NCI-H2227 (cell line): ENCODE data around the gene ENTPD1.
"Not testable (repeated sequence)": the region's sequence is repeated elsewhere in the genome, so short reads cannot be mapped to it uniquely, and the experiment has no call there.

ENCODE experiments used
- DNase-seq: peaks from one replicate; lab custom pipeline; 2025; ENCODE audit not compliant: unreplicated experiment; lab: John Stamatoyannopoulos, UW

ENTPD1 gene, protein sequence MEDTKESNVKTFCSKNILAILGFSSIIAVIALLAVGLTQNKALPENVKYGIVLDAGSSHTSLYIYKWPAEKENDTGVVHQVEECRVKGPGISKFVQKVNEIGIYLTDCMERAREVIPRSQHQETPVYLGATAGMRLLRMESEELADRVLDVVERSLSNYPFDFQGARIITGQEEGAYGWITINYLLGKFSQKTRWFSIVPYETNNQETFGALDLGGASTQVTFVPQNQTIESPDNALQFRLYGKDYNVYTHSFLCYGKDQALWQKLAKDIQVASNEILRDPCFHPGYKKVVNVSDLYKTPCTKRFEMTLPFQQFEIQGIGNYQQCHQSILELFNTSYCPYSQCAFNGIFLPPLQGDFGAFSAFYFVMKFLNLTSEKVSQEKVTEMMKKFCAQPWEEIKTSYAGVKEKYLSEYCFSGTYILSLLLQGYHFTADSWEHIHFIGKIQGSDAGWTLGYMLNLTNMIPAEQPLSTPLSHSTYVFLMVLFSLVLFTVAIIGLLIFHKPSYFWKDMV

DNA sequence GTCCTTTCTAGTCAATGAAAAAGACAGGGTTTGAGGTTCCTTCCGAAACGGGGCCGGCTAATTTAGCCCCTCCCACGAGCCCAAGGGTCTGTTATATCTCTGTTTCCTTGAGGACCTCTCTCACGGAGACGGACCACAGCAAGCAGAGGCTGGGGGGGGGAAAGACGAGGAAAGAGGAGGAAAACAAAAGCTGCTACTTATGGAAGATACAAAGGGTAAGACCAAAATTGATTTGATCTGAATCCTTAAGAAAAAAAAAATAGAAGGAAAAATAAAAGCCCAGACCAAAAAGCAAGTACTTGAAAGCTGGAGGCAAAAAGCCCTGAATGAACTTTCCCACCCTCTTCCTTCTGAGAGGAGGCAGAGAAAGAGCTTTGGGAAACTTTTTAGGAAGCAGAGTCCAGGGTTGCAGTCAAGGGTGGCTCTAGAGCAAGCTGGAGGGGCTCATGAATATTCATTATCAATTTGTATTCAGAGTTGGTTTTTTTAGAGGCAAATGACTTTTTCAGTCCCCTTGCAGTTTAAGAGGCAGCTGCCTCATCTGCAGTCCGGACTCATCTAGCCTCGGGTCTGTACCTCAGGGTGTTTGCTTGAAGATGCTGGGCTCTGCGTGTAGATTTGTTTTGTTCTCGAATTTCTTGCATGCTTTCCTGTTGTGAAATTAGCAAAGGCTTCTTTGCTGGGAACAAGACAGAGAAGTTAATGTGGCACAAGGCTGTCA is at the start of gene ENTPD1:
Gene ENTPD1 (plus strand): TSS at position 123 of the 721 bp plus-strand sequence. CDS start 77 bp downstream, at position 200.
- DNase-seq: no peak

DNA sequence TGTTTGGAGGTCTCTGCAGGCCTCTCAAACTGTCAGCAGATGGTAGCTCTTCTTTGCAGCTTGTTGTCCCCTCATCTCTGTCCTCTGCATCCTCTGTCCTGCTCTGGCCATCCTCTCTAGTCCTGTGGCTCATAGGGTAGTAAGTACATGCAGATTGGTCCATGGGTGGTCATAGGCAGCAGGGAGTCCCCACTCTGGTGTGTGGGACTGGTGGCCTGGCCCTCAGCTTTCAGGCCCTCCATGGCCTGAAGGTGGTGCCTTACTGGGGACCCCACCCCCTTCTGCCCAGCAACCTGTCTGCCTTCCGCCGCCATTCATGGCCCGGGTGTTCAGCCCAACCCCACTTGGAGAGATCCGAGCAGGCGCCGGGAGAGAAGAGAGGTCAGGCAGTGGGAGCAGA is 49.4 kb upstream of the ENTPD1 start:
- DNase-seq: no peak

DNA sequence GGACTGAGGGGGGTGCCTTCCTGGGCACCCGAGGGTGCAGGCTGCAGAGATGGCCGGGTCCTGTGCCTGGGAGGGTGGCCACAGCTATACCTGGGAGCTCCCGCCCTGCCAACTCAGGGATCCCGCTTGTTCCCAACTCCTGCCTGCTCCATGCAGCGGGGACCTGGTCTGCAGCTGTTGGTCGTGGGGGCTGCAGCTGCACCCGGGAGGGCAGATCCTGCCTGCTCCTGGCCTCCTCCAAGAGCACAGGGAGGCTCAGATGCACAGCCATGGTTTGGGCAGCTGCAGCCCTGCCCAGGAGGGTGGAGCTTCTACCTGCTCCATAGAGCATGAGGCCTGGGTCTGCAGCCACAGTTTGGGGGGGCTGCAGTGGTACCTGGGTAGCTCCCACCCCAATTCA is 49.0 kb upstream of the ENTPD1 start:
- DNase-seq: no peak

DNA sequence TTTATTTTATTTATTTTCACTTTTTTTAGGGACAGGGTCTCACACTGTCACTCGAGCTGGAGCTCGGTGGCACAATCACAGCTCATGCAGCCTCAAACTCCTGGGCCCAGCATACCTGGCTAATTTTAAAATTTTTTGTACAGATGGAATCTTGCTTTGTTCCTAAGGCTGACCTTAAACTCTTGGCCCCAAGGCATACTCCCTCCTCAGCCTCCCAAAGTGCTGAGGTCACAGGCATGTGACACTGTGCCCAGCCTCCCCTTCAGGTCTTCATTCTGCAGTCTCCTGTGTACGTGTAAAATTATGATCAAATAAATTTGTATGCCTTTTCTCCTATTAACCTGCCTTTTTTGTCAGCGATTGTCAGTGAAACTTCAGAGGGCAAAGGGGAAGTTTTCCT is 44.5 kb upstream of the ENTPD1 start:
- no peak for DNase-seq

DNA sequence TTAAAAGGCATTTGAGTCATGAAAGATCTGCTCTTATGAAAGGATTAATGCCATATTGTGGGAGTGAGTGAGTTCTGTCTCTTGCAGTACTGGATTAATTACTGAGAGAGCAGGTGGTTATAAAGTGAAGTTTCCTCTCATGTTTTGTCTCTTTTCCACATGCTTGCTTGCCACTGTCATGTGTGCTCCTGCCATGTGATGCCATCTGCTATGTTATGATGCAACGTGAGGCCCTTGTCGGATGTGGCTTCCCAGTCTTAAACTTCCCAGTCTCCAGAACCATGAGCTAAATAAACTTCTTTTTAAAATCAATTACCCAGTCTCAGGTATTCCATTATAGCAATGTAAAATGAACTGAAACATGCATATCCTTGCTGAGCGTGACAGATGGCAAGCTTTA is 39.5 kb upstream of the ENTPD1 start:
- DNase-seq: no peak

DNA sequence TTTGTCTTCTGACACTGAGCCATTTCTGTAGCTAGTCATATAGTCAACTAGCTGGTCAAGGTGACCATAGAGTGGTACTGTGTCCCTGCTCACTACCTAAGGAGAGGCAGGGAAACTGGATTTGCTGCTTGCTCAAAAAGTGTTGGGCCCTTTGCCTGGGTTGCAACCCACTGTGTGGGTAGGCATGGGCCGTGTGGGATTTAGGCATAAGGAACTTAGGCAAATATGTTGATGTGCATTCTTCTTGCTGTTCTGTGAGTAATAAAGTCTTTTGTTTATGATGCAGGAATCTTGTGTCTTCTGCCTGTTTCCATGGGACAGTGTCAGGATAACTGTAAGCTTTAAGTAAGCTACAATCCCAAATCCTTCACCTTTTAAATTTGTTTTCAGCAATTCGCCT is 39.1 kb upstream of the ENTPD1 start:
- DNase-seq: no peak

DNA sequence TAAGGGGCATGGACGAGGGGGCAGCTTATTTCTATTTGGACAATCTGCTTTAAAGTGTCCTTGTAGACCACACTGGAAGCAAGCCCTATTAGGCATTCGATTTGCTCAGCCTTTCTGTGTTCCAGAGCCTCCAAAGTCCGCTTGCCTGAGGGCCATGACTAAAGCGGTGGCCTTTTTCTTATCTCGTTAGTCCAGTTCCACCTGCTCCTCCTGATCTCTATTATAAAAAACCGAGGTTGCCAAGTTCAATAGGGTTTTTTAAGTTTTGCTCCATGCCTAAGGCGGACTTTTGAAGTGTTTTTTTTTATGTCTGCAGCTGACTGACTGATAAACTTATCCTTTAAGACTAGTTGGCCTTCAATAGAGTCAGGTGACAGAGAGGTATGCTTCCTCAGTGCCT is 35.2 kb upstream of the ENTPD1 start:
- not testable (repeated sequence) for DNase-seq

DNA sequence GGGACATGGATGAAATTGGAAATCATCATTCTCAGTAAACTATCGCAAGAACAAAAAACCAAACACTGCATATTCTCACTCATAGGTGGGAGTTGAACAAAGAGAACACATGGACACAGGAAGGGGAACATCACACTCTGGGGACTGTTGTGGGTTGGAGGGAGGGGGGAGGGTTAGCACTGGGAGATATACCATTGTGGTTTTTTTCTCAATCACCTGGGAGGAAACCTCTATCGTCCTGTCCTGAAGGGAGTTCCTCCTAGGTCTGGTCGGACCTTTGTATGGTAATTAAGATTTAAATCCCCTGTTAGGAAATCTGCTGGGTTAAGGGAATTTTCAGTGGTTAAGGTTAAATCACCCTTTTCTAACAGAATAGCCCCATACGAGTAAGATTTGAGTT is 33.5 kb upstream of the ENTPD1 start:
- not testable (repeated sequence) for DNase-seq

DNA sequence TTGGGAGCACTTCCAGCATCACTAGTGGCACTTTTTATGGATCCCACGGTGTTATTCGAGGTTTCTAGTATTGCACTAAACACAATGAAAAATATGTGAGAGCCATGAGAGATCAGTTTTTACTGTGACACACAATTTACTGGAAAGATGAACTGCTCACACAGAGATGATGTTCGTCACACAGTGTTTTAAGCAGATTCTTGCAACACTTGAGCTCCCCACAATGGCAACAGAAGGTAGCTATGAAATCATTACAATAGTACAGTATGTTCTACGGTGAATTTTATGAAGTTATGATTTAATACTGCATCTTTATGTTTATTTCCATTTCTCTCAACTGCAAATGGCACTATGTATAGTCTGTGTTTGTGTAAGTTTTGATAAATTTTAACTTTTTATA is 27.4 kb upstream of the ENTPD1 start:
- peak; percentile 3 for DNase-seq

DNA sequence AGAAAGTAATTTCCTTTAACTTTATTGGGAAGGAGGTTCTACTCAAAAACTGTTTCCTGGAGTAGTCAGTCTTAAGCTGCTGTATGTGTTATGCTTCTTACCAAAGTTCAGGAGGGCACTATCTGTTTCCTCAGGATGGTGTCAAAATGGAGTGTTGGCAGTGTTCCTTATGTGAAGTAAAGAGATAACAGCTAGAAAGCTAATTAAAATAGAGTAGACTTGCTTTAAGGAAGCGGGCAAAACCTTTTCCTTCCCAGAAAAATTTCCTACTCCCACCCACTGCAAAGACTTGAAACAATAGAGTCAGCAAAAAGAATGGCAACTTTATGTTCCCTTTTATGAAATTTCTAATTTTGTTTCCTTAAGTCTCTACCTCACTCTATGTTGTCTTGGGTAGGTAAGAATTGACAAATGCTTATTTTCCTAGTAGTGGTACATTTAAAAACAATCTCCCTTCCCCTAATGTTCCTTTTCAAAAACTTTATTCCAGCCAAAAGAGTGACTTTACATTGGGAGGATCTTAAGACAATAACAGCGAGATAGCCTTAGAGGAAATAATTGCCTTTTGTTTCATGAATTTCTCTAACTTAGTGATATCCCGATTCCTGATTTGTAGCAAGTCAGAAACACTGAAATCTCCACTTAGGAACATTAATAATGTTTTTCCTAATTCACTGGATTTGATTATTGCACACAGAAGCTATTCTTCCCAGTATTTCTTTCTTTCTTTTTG is 26.5 kb upstream of the ENTPD1 start:
- no peak for DNase-seq

DNA sequence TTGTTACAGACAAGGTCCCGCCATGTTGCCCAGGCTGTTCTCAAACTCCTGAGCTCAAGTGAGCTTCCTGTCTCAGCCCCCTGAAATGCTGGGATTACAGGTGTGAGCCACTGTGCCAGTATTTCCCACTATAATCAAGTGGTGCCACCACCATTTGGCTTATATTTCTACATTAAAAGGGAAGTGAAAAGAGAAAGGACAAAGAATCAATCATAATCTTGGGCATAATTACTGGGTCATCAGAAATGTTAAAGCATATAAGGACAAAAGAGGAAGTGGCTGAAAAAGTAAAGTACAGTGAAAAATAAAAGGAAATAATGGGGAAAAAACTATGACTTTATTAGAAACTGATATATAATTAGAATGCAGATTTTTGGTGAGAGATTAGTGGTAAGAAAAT is 25.7 kb upstream of the ENTPD1 start:
- DNase-seq: no peak

DNA sequence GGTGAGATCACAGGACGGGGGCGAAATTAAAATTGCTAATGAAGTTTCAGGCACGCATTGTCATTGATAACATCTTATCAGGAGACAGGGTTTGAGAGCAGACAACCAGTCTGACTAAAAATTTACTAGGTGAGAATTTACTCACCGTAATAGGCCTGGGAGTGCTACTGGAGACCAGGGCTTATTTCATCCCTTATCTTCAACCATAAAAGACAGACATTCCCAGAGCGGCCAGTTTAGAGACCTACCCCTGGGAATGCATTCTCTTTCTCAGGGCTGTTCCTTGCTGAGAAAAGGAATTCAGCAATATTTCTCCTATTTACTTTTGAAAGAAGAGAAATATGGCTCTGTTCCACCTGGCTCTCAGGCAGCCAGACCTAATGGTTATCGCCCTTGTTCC is 23.1 kb upstream of the ENTPD1 start:
- DNase-seq: not testable (repeated sequence)

DNA sequence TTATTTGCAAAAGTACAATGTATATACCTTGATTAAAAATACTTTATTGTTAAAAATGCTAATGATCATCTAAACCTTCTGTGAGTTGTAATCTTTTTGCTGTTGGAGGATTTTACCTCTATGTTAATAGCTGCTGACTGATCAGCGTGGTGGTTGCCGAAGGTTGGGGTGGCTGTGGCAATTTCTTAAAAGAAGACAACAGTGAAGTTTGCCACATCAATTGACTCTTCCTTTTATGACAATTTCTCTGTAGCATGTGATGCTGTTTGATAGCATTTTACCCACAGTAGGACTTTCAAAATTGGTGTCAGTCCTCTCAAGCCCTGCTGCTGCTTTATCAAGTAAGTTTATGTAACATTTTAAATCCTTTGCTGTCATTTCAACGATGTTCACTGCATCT is 16.9 kb upstream of the ENTPD1 start:
- DNase-seq: no peak

DNA sequence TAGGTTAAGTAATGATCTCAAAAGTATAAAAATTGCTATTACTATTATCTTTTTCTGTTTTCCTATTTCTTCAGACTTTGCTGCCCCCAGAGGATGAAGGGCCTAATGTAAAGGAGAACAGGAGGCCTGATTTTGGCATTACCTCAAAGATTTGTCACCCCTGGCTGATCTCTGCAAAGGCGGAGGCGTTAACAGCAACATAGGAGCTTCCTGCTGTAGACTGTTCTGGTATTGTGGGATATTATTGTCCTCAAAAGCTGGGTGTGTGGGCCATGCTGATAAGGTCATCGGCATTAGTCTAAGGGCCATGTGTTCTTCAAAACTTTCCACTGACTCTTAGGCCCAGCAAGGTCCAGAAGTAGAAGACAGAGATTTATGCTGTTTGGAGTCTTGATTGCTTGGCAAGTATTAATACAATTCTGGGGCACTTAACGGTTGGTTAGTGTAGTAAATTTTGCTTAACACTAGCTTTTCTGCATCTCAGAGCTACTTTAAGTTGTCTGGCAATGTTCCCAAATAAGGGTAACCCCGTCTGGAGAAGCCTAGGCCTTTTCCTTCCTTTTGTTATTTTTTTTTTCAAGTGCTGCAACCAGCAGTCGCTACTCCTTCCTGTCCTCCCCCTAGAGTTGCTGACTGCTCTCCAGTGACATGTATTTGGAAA is 14.0 kb upstream of the ENTPD1 start:
- no peak for DNase-seq

DNA sequence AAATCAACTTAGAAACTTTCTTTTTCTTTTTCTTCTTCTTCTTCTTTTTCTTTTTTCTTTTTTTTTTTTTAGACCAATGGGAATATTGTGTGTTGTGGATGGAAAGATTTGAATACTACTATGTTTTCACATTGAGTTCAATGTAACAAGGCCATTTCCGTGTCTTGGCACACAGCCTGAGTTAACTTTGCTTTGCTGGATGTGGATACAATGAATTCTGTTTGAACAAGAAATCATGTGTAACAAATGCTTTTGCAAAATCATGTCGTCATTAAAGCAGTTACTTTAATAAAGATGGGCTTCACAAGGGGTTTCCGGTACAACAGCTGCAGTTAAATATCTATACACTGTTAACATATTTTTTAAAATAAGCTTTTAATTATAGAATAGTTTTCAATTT is 13.5 kb upstream of the ENTPD1 start:
- DNase-seq: no peak

DNA sequence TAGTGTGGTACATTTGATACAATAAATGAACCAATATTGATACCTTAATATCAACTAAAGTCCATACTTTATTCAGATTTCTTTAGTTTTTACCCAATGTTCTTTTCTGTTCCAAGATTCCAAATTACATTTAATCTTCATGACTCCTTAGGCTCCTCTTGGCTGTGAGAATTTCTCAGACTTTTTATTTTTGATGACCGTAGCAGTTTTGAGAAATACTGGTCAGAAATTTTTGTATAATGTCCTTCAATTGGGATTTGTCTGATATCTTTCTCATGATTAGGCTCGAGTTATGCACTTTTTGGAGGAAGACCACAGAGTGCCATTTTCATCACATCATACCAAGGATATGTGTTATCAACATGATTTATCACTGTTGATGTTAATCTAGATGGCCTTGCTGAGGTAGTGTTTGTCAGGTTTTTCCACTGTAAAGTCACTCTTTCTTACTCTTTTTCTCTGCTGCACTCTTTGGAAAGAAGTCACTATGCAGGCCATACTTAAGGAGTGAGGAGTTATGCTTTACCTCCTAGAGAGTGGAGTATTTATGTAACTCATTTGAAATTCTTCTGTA is 12.9 kb upstream of the ENTPD1 start:
- DNase-seq: no peak

DNA sequence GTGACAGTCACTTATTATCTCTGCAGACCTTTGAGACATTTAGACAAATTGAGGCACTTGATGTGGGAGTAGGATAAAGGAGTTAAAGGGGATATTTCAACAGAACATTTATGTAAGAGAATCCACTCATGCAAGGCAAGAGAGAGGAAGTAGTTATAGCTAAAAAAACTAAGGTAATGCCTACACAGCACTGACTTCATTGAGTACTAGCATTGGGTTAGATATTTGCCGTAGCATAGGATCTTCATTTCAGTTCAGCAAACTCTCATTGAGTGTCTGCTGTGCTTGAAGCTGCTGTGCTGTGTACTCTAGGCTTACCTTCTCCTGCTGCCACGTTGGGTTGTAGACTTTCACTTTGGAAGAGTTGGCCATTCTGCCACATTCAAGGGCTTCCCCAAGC is 10.5 kb upstream of the ENTPD1 start:
- DNase-seq: no peak

DNA sequence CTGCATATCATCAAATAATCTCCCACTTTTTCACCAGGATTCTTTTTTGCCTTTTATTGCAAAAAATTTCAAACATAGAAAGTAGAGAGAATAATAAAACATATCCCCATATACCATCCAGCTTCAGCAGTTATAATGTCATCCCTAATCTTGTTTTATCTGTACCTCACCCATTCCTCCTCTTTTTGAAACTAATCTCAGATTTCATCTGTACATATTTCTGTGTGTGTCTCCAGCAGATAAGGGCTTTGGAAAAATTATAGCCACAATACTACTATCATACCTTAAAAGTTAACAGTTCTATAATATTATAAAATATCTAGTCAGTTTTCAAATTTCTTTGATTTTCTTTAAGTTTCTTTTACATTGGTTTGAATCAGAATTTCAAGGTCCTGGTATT is 7.6 kb upstream of the ENTPD1 start:
- DNase-seq: no peak

DNA sequence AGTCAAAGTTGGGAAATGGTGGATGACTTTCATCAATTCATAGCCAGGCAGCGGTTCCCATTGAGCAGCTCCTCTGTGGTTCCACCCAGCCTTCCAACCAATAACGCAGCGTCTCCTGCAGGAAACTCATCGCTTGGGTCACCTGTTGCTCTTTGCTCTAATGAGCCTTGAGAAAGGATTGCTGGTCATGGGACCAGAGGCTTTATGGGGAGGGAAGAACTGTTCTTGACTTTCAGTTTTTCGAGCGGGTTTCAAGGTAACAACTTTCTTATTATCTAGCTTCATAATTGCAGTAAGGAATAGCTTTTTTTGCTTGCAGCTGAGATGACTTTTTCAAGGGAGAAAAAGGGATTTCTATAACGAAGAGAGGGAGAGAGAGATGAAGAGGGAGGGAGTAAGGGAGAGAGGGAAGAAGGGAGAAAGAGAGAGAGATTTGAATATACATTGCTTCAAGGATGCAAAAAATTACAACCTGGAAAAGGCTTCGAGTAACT is 405 bp upstream of the ENTPD1 start:
- DNase-seq: no peak

DNA sequence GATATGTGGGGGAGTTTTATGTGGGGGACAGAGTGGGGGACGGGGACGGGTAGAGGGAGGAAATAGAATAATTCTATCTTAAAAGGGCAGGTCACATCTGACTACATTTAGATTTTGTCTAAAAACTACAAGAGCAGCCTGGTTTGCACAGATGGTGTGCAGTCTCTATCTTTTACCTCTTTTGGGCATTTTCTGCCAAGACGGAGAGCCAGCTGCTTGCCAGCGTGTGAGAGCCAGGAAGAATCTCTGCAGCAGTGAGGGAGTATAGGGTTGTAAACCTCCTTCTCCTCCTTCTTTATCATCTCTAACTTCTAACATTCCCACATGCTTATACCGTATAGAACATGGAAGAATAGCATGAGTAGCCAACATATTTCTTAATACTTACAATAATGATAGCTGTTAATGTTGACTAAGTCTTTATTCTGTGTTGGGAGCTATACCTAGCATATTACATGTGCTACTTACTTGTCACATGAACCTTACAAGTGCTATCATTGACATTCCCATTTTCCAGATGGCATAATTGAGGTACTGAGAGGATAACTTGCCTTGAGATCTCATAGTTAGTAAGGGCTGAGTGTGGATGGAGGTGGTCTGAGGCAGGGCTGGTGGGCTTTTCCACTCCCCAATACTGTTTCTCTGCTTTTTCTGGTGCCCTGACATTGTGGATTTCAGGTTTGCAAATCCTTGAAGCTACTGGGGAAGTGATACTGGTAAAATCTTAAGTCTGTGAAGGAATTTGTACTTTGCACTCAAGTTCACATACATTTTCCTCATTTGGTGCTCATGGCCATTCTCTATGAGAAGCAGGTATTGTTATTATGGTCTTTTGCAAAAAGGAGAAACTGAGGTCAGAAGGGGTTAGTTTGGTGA is 1.1 kb downstream of the ENTPD1 start:
- no peak for DNase-seq
